Epithelial cell of proximal tubule (primary cell): Measurements from ENCODE around the gene EFNA4. TPM values are rescaled to one million over a fixed set of nuclear protein-coding genes. Genes with fewer than 3 reads are reported as not detected.

Source experiments
- DNase-seq: peaks from one replicate; pipeline ENCODE4 v3.0.0-alpha.2; 2011; ENCODE audit warnings: low read depth
- H3K4me3 ChIP-seq: 2 replicates; pipeline ENCODE4 v1.5.1; 2011; ENCODE audit warnings: low read depth, mild to moderate bottlenecking, low read length
- CTCF ChIP-seq: conservative IDR thresholded peaks from 2 replicates; pipeline ENCODE4 v1.5.1; 2012; ENCODE audit warnings: low read depth, mild to moderate bottlenecking, low read length
- total RNA-seq: library from RNA; depleted of rRNA; stranded (reverse); fragments of >200 nt; gene quantifications from 2 replicates; pipeline ENCODE4 v1.2.3, GENCODE V29; 2015

Gene EFNA4
- total RNA-seq, 1 donor from 2014 or later = 10.8 TPM

GRCh38 chr1:155052439-155053395 is 10.8 kb upstream of the EFNA4 start:
- peak overlapping the region; percentile 57 for H3K4me3 ChIP-seq
- DNase-seq = no peak
- TF ChIP-seq CTCF = peak; percentile 54

GRCh38 chr1:155053531-155054105 is 9.9 kb upstream of the EFNA4 start:
- DNase-seq = no peak
- TF ChIP-seq CTCF = no peak
- H3K4me3 ChIP-seq = no peak overlapping the region

- H3K4me3 ChIP-seq = no peak overlapping the region
- no peak for TF ChIP-seq CTCF
- DNase-seq = no peak
Observed at GRCh38 chr1:155057104-155057503, 6.4 kb upstream of the EFNA4 start.

GRCh38 chr1:155057788-155058211 is 5.7 kb upstream of the EFNA4 start:
- DNase-seq = no peak
- TF ChIP-seq CTCF = peak; percentile 22
- no peak overlapping the region for H3K4me3 ChIP-seq

- TF ChIP-seq CTCF = no peak
- no peak for DNase-seq
- no peak overlapping the region for H3K4me3 ChIP-seq
Observed at GRCh38 chr1:155060736-155061135, 2.8 kb upstream of the EFNA4 start.

- H3K4me3 ChIP-seq = no peak overlapping the region
- DNase-seq = no peak
- TF ChIP-seq CTCF = peak; percentile 98
Observed at GRCh38 chr1:155061381-155062150, 2.0 kb upstream of the EFNA4 start.
